DOHH2 (cell line): ENCODE measurements around the gene MPDZ.

Source experiments
- H3F3A ChIP-seq: fragments of 200-600 bp; sonication (generic), shearing (Covaris generic); 2 replicates; pipeline ENCODE4 v1.6.0; 2016; ENCODE audit warnings: antibody characterized with exemption, mild to moderate bottlenecking; ENCODE audit not compliant: control insufficient read depth, insufficient read depth
- H3K27ac ChIP-seq: fragments of 200-600 bp; sonication (generic); 2 replicates; pipeline ENCODE4 v1.5.1; 2014; ENCODE audit warnings: low read depth, mild to moderate bottlenecking, low read length, moderate library complexity
- H3K27me3 ChIP-seq: fragments of 200-600 bp; sonication (generic); 2 replicates; pipeline ENCODE4 v1.6.1; 2014; ENCODE audit warnings: mild to moderate bottlenecking, low read length, mixed read lengths; ENCODE audit not compliant: control insufficient read depth
- H3K36me3 ChIP-seq: fragments of 200-600 bp; sonication (generic); 2 replicates; pipeline ENCODE4 v1.6.1; 2014; ENCODE audit warnings: mild to moderate bottlenecking, low read length, moderate library complexity, mixed read lengths; ENCODE audit not compliant: control insufficient read depth
- H3K4me1 ChIP-seq: fragments of 200-600 bp; sonication (generic); 2 replicates; pipeline ENCODE4 v1.6.1; 2014; ENCODE audit warnings: mild to moderate bottlenecking, low read length, mixed read lengths; ENCODE audit not compliant: control insufficient read depth
- H3K4me2 ChIP-seq: fragments of 200-600 bp; sonication (generic); 2 replicates; pipeline ENCODE4 v1.6.0; 2014; ENCODE audit warnings: mild to moderate bottlenecking, low read length, moderate library complexity
- H3K4me3 ChIP-seq: fragments of 200-600 bp; sonication (generic); 2 replicates; pipeline ENCODE4 v1.5.1; 2014; ENCODE audit warnings: mild to moderate bottlenecking, low read length, mixed read lengths
- H3K79me2 ChIP-seq: fragments of 200-600 bp; sonication (generic); 2 replicates; pipeline ENCODE4 v1.6.1; 2014; ENCODE audit warnings: mild to moderate bottlenecking, low read length, mixed read lengths; ENCODE audit not compliant: control insufficient read depth
- H3K9me2 ChIP-seq: fragments of 200-600 bp; sonication (generic); replicated peaks from 2 replicates; pipeline ENCODE4 v1.6.1; 2014; ENCODE audit warnings: mild to moderate bottlenecking, low read length, mixed read lengths; ENCODE audit not compliant: control insufficient read depth
- H3K9me3 ChIP-seq: fragments of 200-600 bp; sonication (generic); 2 replicates; pipeline ENCODE4 v1.6.1; 2014; ENCODE audit warnings: antibody characterized with exemption, low read length, mixed read lengths; ENCODE audit not compliant: control insufficient read depth, insufficient read depth
- H4K20me1 ChIP-seq: fragments of 200-600 bp; sonication (generic); 2 replicates; pipeline ENCODE4 v1.6.0; 2014; ENCODE audit warnings: low read depth, mild to moderate bottlenecking, antibody characterized with exemption, low read length, moderate library complexity; ENCODE audit not compliant: control insufficient read depth, insufficient read depth
- CTCF ChIP-seq: fragments of 200-600 bp; sonication (generic); IDR thresholded peaks from one replicate; pipeline ENCODE4 v1.5.1; 2014; ENCODE audit warnings: antibody characterized with exemption, mild to moderate bottlenecking, low read depth, low read length; ENCODE audit not compliant: poor library complexity, severe bottlenecking
- EZH2phosphoT487 ChIP-seq: fragments of 200-600 bp; sonication (generic); IDR thresholded peaks from 2 replicates; pipeline ENCODE4 v1.6.1; 2017; ENCODE audit warnings: borderline replicate concordance, mild to moderate bottlenecking, antibody characterized with exemption, low read length, moderate library complexity, mixed read lengths

Gene MPDZ

GRCh38 chr9:13063880-13064459, 215.5 kb downstream of the MPDZ start:
- no peaks in the 10 kb centered on the region for H3K36me3 ChIP-seq
- H3K27me3 ChIP-seq: no peaks in the 10 kb centered on the region
- H3K79me2 ChIP-seq: no peaks in the 10 kb centered on the region
- no peak overlapping the region for H3K4me3 ChIP-seq
- H3F3A ChIP-seq: no peaks in the 10 kb centered on the region
- no peaks in the 10 kb centered on the region for H3K4me1 ChIP-seq
- H3K27ac ChIP-seq: no peak overlapping the region
- TF ChIP-seq EZH2phosphoT487 (no peak), CTCF (no peak)
- H3K9me2 ChIP-seq: no peaks in the 10 kb centered on the region
- no peak overlapping the region for H3K4me2 ChIP-seq
- H4K20me1 ChIP-seq: no peaks in the 10 kb centered on the region
- no peaks in the 10 kb centered on the region for H3K9me3 ChIP-seq

GRCh38 chr9:13061390-13061789, 218.1 kb downstream of the MPDZ start:
- no peak overlapping the region for H3K4me3 ChIP-seq
- H4K20me1 ChIP-seq: no peaks in the 10 kb centered on the region
- no peaks in the 10 kb centered on the region for H3K79me2 ChIP-seq
- no peaks in the 10 kb centered on the region for H3F3A ChIP-seq
- no peaks in the 10 kb centered on the region for H3K27me3 ChIP-seq
- no peak overlapping the region for H3K4me2 ChIP-seq
- H3K4me1 ChIP-seq: no peaks in the 10 kb centered on the region
- no peaks in the 10 kb centered on the region for H3K9me3 ChIP-seq
- no peaks in the 10 kb centered on the region for H3K9me2 ChIP-seq
- no peak overlapping the region for H3K27ac ChIP-seq
- TF ChIP-seq CTCF: no peak
- no peak for TF ChIP-seq EZH2phosphoT487
- no peaks in the 10 kb centered on the region for H3K36me3 ChIP-seq
